Uterus (tissue), 4 donors: Measurements from ENCODE around the gene NAT10. TPM values are rescaled to one million over a fixed set of nuclear protein-coding genes. Genes with fewer than 3 reads are reported as not detected.

Experiments
- DNase-seq, 2 donors: peaks; one replicate each; pipeline ENCODE4 v3.0.0-alpha.2; 2019 to 2020
- H3K27ac ChIP-seq, 2 donors: fragments of 200-600 bp; sonication (generic); 1 replicate in 1 of 2; 2 replicates in 1 of 2; pipeline ENCODE4 v1.5.1; 2016 to 2018
- H3K27me3 ChIP-seq, 2 donors: fragments of 200-600 bp; sonication (generic); one replicate each; pipeline ENCODE4 v1.5.1; 2018 to 2019; ENCODE audit warnings: control low read depth in 1 of 2
- H3K36me3 ChIP-seq, 2 donors: fragments of 200-600 bp; sonication (generic); one replicate each; pipeline ENCODE4 v1.5.1; 2019; ENCODE audit warnings: control low read depth in 1 of 2
- H3K4me1 ChIP-seq, 2 donors: fragments of 200-600 bp; sonication (generic); one replicate each; pipeline ENCODE4 v1.5.1; 2018 to 2019; ENCODE audit warnings: control low read depth in 1 of 2
- H3K4me3 ChIP-seq, 2 donors: fragments of 200-600 bp; sonication (generic); 1 replicate in 1 of 2; 2 replicates in 1 of 2; pipeline ENCODE4 v1.5.1; 2018 to 2019; ENCODE audit warnings: mild to moderate bottlenecking in 1 of 2
- H3K9me3 ChIP-seq, 2 donors: fragments of 200-600 bp; sonication (generic); one replicate each; pipeline ENCODE4 v1.5.1; 2019; ENCODE audit warnings: control low read depth in 1 of 2
- CTCF ChIP-seq, 4 experiments: fragments of 200-600 bp in 2 of 4; fragments of 450-650 bp in 2 of 4; sonication (generic) in 2 of 4; IDR thresholded peaks; one replicate each; pipeline ENCODE4 v1.5.1; 2016 to 2019; ENCODE audit warnings: antibody characterized with exemption in 4 of 4, mild to moderate bottlenecking in 2 of 4, moderate library complexity in 1 of 4
- POLR2A ChIP-seq, 2 donors: fragments of 450-650 bp; IDR thresholded peaks; one replicate each; pipeline ENCODE4 v1.6.1; 2016; ENCODE audit warnings: antibody characterized with exemption in 2 of 2, mild to moderate bottlenecking in 1 of 2, moderate library complexity in 1 of 2
- intact Hi-C: fragments of 100-400 bp; cut with DNase I; formaldehyde crosslinking; loops from one replicate; pipeline ENCODE4 v1.15.1; 2023; ENCODE audit warnings: low total_unique reads
- total RNA-seq, 4 donors: library from RNA; depleted of rRNA in 3 of 4; stranded (reverse); fragments of >200 nt in 3 of 4; gene quantifications; one replicate each; pipeline versions ENCODE4 v1.1.0 to v1.2.4, GENCODE V29; 2014 to 2023
- donor health status: DM: yes; HTN: yes; CAD: no.

The NAT10 gene
- total RNA-seq, 4 donors from 2014 or later: 18.5 to 54.0 (median 22.9) TPM

GRCh38 chr11:34072832-34073231, 32.6 kb upstream of the NAT10 start:
- no peaks in the 10 kb centered on the region for H3K4me1 ChIP-seq
- no peak overlapping the region for H3K4me3 ChIP-seq
- H3K27me3 ChIP-seq: no peaks in the 10 kb centered on the region
- H3K27ac ChIP-seq: no peak overlapping the region
- intact Hi-C loops: no loop called here
- no peaks in the 10 kb centered on the region for H3K9me3 ChIP-seq
- no peak for DNase-seq
- no peak for TF ChIP-seq POLR2A (IDR thresholded peaks at IDR 0.05)
- no peak for TF ChIP-seq CTCF (IDR thresholded peaks at IDR 0.05)
- no peaks in the 10 kb centered on the region for H3K36me3 ChIP-seq

- intact Hi-C loops: no loop called here
- TF ChIP-seq POLR2A (IDR thresholded peaks at IDR 0.05) (no peak), CTCF (IDR thresholded peaks at IDR 0.05) (no peak)
- Histone ChIP-seq H3K4me3 (no peak overlapping the region), H3K9me3 (no peaks in the 10 kb centered on the region), H3K36me3 (no peaks in the 10 kb centered on the region), H3K27me3 (no peaks in the 10 kb centered on the region), H3K4me1 (no peaks in the 10 kb centered on the region), H3K27ac (no peak overlapping the region)
- no peak for DNase-seq
Measured at GRCh38 chr11:34074391-34074790, 31.0 kb upstream of the NAT10 start.

GRCh38 chr11:34075178-34075820, 30.1 kb upstream of the NAT10 start:
- DNase-seq: no peak
- no peaks in the 10 kb centered on the region for H3K36me3 ChIP-seq
- H3K9me3 ChIP-seq: no peaks in the 10 kb centered on the region
- intact Hi-C loops: no loop called here
- H3K27me3 ChIP-seq: no peaks in the 10 kb centered on the region
- H3K4me1 ChIP-seq: no peaks in the 10 kb centered on the region
- no peak overlapping the region for H3K4me3 ChIP-seq
- no peak overlapping the region for H3K27ac ChIP-seq
- TF ChIP-seq CTCF (IDR thresholded peaks at IDR 0.05) (no peak), POLR2A (IDR thresholded peaks at IDR 0.05) (no peak)

GRCh38 chr11:34080609-34081008, 24.8 kb upstream of the NAT10 start:
- Histone ChIP-seq H3K4me1 (no peaks in the 10 kb centered on the region), H3K27me3 (no peaks in the 10 kb centered on the region), H3K4me3 (no peak overlapping the region), H3K9me3 (no peaks in the 10 kb centered on the region), H3K36me3 (no peaks in the 10 kb centered on the region), H3K27ac (no peak overlapping the region)
- DNase-seq: no peak
- intact Hi-C loops: no loop called here
- TF ChIP-seq CTCF (IDR thresholded peaks at IDR 0.05): no peak
- TF ChIP-seq POLR2A (IDR thresholded peaks at IDR 0.05): no peak

- Histone ChIP-seq H3K4me3 (no peak overlapping the region), H3K4me1 (no peaks in the 10 kb centered on the region), H3K9me3 (no peaks in the 10 kb centered on the region), H3K36me3 (no peaks in the 10 kb centered on the region), H3K27ac (no peak overlapping the region), H3K27me3 (no peaks in the 10 kb centered on the region)
- no peak for DNase-seq
- intact Hi-C loops: no loop called here
- TF ChIP-seq POLR2A (IDR thresholded peaks at IDR 0.05): no peak
Measured at GRCh38 chr11:34084637-34085036, 20.8 kb upstream of the NAT10 start.
